ENCODE data around the gene UBAP2.

UBAP2 gene

DNA sequence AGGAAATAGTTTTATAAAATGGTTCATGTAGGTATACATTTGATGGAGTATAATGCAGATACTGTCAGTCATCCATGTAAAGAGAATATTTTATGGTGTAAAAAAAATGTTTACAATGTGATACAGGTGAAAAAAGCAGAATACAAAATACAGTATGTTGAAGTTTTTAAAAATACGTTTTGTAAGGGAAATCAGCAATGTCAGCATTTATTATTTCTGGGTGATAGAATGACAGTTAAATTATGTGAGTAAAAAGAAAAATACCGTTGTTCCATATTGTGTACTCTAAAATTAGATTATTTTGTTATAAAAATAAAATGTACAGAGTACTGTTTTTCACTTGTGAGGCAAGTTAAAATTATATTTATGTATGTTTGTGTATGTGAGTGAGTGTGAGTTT, 162.7 kb downstream of the UBAP2 start:
- DNase-seq (ENCODE audit: insufficient read length, low spot score) = no peak

DNA sequence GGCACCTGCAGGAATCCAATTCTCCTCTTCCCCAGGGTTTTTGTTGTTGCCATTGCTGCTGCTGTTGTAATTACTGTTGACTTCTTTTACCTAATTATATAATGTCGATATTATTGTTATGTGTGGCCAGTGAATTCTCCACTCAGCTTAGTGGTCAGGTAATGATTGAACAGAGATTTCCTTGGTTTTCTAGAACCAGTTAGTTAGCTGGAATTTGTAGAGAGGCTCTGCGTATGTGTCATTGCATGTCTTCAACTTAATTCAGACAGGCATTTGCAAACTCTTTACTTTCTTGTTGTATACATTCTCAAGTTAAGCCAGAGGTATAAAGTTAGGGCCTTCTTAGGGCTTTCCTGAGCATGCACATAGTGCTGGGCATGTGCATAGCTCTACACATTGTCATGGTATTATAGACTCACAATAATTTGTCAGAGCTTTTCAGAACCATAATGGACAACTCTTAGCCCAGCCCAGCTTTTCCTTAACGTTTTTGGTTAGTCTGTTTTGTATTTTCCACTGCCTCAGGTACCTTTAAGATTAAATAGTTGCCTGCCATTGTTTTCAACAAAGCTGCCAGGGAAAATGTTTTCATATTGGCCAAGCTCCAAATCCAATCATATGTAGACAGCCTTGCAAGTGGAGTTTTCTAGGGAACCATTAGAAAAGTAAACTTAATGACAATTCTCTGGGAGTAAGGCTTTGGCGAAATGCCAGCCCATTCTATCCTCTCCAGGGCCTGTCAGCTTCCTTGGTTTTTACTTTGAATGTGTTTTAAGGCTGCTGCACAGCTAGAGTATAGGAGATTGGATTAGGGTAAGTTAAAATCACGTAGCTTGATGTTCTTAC, 163.6 kb downstream of the UBAP2 start:
- TF ChIP-seq, protein P1, sequence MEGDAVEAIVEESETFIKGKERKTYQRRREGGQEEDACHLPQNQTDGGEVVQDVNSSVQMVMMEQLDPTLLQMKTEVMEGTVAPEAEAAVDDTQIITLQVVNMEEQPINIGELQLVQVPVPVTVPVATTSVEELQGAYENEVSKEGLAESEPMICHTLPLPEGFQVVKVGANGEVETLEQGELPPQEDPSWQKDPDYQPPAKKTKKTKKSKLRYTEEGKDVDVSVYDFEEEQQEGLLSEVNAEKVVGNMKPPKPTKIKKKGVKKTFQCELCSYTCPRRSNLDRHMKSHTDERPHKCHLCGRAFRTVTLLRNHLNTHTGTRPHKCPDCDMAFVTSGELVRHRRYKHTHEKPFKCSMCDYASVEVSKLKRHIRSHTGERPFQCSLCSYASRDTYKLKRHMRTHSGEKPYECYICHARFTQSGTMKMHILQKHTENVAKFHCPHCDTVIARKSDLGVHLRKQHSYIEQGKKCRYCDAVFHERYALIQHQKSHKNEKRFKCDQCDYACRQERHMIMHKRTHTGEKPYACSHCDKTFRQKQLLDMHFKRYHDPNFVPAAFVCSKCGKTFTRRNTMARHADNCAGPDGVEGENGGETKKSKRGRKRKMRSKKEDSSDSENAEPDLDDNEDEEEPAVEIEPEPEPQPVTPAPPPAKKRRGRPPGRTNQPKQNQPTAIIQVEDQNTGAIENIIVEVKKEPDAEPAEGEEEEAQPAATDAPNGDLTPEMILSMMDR (IDR thresholded peaks at IDR 0.05; ENCODE audit: insufficient read depth, missing control alignments) = no peak
- no peak for FAIRE-seq

More for the DNA sequence above, 162.7 kb downstream of the UBAP2 start:
- TF ChIP-seq, protein P1 (IDR thresholded peaks at IDR 0.05; ENCODE audit: insufficient read depth, missing control alignments) = no peak
- FAIRE-seq = no peak

DNA sequence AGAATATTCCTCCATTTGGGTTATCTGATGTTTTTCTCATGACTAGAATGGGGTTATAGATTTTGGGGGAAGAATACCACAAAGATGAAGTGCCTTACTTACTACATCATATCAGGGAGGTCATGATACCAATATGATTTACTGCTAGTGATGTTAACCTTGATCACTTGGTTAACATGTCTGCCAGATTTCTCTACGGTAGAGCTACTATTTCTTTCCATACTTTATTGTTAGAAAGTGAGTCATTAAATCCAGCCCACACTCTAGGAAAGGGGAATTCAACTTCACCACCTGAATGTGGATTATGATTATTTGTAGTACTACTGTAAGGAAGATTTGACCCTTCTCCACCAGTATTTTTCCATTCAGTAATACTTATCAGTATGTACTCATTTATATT, 167.1 kb downstream of the UBAP2 start:
- FAIRE-seq = no peak
- TF ChIP-seq, protein P1 (IDR thresholded peaks at IDR 0.05; ENCODE audit: insufficient read depth, missing control alignments) = no peak
- no peak for DNase-seq (ENCODE audit: insufficient read length, low spot score)

More for the DNA sequence above, 163.6 kb downstream of the UBAP2 start:
- DNase-seq (ENCODE audit: insufficient read length, low spot score) = no peak

DNA sequence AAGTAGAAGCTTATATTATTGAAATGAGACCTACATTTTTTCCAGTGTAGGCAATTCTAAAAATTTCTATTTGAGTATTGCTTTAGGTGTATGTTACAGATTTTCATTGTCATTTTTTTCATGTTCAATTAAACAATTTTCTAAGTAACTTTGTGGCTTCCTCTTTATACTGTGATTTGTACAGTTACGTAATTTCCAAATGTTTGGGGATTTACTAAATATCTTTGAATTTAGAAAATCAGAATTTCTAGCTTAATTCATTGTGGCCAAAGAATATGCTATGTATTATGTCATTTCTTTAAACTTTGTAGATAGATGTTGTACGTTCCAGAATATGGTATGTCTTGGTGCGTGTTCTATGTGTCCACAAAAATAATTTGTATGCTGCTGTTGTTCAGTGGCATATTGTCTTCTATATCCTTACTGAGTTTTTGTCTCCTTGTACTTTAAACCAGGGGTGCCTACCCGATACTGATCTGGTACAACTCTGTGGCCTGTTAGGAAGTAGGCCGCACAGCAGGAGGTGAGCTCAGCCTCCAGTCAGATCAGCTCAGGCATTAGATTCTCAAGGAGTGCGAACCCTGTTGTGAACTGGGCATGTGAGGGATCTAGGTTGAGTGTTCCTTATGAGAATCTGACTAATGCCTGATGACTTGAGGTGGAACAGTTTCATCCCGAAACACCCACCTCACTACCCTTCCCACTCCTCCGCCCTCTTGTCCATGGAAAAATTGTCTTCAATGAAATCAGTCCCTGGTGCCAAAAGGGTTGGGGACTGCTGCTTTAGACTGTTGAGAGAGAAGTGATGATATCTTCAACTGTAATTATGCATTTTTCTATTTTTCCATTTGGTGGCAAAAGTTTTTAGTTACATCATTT, 168.2 kb downstream of the UBAP2 start:
- DNase-seq (ENCODE audit: insufficient read length, low spot score) (no peak), FAIRE-seq (no peak)

DNA sequence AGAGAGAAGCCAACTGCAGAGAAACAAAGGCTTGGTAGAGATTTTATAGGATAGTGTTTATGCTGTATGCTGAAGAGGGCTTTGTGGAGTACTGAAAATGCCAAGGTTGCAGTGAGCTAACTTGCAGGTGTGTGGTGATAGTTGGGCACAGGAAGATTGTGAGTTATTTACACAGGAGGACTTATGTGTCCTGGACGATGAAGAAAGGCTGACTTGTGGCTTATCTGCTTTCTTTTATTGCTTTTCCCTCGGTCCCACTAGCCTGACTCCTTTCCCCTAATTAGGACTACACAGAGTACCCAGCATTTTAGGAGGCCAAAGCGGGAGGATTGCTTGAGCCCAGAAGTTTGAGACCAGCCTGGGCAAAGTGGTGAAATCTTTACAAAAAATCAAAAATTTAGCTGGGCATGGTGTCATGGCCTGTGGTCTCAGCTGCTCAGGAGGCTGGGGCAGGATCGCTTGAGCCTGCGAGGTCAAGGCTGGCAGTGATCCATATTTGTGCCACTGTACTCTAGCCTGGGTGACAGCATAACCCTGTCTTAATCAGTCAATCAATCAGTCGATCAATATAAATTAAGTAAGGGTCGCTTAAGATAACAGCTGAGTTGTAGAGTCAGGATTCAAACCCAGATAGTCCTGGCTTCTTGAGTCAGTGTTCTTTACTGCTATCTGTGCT, 169.9 kb downstream of the UBAP2 start:
- TF ChIP-seq, protein P1 (IDR thresholded peaks at IDR 0.05; ENCODE audit: insufficient read depth, missing control alignments) = no peak
- FAIRE-seq (no peak), DNase-seq (ENCODE audit: insufficient read length, low spot score) (no peak)

More for the DNA sequence above, 168.2 kb downstream of the UBAP2 start:
- TF ChIP-seq, protein P1 (IDR thresholded peaks at IDR 0.05; ENCODE audit: insufficient read depth, missing control alignments) = no peak

DNA sequence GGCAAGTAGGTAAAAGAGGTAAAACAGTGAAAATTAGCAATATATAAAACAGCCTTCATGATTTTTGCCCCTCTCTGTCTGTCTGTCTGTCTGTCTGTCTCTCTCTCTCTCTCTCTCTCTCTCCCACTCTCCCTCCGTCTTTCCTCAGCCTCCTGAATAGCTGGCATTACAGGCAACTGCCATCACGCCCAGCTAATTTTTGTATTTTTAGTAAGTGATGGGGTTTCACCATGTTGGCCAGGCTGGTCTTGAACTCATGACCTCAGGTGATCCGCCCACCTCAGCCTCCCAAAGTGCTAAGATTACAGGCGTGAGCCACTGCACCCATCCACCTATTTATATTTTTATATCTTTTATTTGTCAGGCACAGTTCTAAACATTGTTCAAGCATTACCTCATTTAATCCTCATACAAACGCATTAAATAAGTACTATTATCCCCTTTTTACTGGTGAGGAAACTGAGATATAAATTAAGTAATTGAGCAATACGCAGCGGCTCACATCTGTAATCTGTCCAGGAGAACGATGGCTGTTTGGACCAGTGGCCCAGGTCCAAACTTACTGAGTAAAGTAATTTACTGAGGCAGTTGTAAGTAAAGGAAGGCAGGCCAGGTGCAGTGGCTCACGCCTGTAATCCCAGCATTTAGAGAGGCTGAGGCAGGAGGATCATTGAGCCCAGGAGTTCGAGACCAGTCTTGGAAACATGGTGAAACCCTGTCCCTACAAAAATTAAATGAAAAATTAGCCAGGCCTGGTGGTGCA, 170.8 kb downstream of the UBAP2 start:
- FAIRE-seq = no peak

More for the DNA sequence above, 170.8 kb downstream of the UBAP2 start:
- TF ChIP-seq, protein P1 (IDR thresholded peaks at IDR 0.05; ENCODE audit: insufficient read depth, missing control alignments) = no peak
- no peak for DNase-seq (ENCODE audit: insufficient read length, low spot score)
